ENCODE measurements around the gene LIMD2.

Gene LIMD2

GRCh38 chr17:63688396-63689020, 11.4 kb downstream of the LIMD2 start:
- no peak overlapping the region for H3K4me3 ChIP-seq (ENCODE audit: low read depth, low read length)
- TF ChIP-seq CTCF (conservative IDR thresholded peaks at IDR 0.05; ENCODE audit: low read depth, low read length), result no peak
- DNase-seq (ENCODE audit: low read depth), result no peak

GRCh38 chr17:63686138-63686685, 13.7 kb downstream of the LIMD2 start:
- no peak for TF ChIP-seq CTCF (conservative IDR thresholded peaks at IDR 0.05; ENCODE audit: low read depth, low read length)
- no peak overlapping the region for H3K4me3 ChIP-seq (ENCODE audit: low read depth, low read length)
- DNase-seq (ENCODE audit: low read depth), result no peak

GRCh38 chr17:63685578-63685977, 14.3 kb downstream of the LIMD2 start:
- no peak for TF ChIP-seq CTCF (conservative IDR thresholded peaks at IDR 0.05; ENCODE audit: low read depth, low read length)
- DNase-seq (ENCODE audit: low read depth), result no peak

GRCh38 chr17:63685041-63685440, 14.9 kb downstream of the LIMD2 start:
- no peak for DNase-seq (ENCODE audit: low read depth)
- no peak overlapping the region for H3K4me3 ChIP-seq (ENCODE audit: low read depth, low read length)
- TF ChIP-seq CTCF (conservative IDR thresholded peaks at IDR 0.05; ENCODE audit: low read depth, low read length), result no peak

More at GRCh38 chr17:63685578-63685977, 14.3 kb downstream of the LIMD2 start:
- no peak overlapping the region for H3K4me3 ChIP-seq (ENCODE audit: low read depth, low read length)

- no peak overlapping the region for H3K4me3 ChIP-seq (ENCODE audit: low read depth, low read length)
- DNase-seq (ENCODE audit: low read depth), result no peak
- no peak for TF ChIP-seq CTCF (conservative IDR thresholded peaks at IDR 0.05; ENCODE audit: low read depth, low read length)
These were observed 16.9 kb downstream of the LIMD2 start for GRCh38 chr17:63682981-63683380.

- no peak overlapping the region for H3K4me3 ChIP-seq (ENCODE audit: low read depth, low read length)
These were observed 17.5 kb downstream of the LIMD2 start for GRCh38 chr17:63682441-63682840.

More at GRCh38 chr17:63682441-63682840, 17.5 kb downstream of the LIMD2 start:
- no peak for DNase-seq (ENCODE audit: low read depth)
- TF ChIP-seq CTCF (conservative IDR thresholded peaks at IDR 0.05; ENCODE audit: low read depth, low read length), result no peak
